GM20431 (cell line): Measurements from ENCODE around the gene HS1BP3.

ENCODE experiments used
- in situ Hi-C: fragments of 300-500 bp; cut with MseI, MboI; formaldehyde crosslinking; loops from one replicate; pipeline ENCODE4 v1.15.0; 2020; ENCODE audit warnings: low sequenced_read_pairs; ENCODE audit not compliant: unreplicated experiment

Gene HS1BP3

DNA sequence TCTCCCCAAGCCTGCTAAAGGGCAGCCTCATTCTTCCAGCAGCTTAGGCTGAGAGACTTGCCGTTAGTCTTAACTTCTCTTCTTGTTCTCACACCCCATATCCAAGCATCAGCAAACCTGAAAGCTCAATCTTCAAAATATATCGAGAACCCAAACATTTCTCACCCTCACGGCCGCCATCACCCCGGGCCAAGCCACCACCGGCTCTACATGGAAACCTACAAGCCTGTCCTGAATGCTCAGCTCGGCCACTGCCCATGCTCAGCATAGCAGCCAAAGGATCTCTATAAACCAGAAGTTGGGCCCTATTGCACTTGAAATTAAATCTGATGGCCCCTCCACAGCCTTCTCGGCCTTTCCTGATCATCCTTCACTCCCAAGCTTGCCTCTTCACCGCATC, 2.1 kb downstream of the HS1BP3 start:
- in situ Hi-C loops = loop anchor here (25.0 kb wide), 1 partner anchor 512 kb away; no protein-coding TSS in a partner anchor

- in situ Hi-C loops = loop anchor here (25.0 kb wide), 1 partner anchor 511 kb away; no protein-coding TSS in a partner anchor
These were observed 2.7 kb downstream of the HS1BP3 start for GRCh38 chr2:20648206-20648605.

DNA sequence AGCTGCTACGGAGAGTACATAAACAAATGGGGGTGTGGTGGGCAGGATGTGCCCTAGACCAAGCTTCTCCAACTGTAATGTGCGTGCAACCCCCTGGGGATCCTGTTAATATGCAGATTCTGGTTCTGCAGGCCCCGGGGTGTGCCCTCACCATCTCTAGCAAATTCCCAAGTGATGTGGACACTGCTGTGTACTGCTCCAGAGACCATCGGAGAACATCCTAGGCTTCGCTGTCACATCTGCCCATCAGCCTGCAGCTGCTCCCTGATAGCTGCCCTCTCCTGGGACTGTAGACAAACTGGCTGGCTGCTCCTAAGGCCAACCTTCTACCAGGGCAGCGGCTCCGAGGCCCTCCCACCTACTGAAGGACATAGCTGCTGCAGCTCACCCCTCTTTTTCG, 3.2 kb downstream of the HS1BP3 start:
- in situ Hi-C loops = loop anchor here (25.0 kb wide), 1 partner anchor 510 kb away; no protein-coding TSS in a partner anchor

DNA sequence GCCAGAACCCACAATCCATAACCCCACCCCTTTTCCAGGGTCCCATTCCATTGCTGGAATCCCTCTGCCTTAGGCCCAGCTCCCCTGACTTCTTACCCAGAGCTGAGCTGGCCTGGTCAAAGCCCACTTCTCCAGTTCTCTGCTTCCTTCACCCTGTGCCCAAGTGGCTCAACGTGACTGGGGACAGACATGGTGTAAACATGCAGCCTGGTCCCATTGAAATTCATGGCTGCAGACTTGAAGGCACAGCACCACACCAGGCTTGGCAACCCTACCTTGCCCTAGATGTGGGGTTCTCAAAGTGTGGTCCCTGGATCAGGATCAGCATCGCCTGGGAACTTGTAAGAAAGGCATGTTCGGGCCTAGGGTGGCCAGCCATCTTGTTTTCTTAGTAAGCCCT, 3.7 kb downstream of the HS1BP3 start:
- in situ Hi-C loops = loop anchor here (25.0 kb wide), 1 partner anchor 510 kb away; no protein-coding TSS in a partner anchor

DNA sequence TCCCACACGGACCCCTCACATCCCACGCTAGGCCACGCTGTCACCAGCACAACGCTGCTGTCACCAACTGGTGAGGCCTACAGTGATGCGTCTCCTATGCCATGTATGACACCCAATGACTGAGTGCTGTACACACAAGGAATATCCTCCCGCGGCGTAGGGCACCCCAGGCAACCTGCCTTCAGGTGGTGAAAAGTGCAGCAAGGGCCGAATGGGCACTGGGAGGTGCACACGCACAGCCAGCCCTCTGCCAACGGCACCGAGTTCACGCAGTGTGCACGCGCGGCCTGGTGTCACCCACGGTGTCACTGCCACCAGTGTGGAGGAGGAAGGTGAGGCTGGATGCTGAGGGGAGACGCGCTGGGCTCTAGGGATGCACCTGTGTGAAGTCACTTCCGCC, 4.5 kb downstream of the HS1BP3 start:
- in situ Hi-C loops = loop anchor here (25.0 kb wide), 1 partner anchor 509 kb away; no protein-coding TSS in a partner anchor

DNA sequence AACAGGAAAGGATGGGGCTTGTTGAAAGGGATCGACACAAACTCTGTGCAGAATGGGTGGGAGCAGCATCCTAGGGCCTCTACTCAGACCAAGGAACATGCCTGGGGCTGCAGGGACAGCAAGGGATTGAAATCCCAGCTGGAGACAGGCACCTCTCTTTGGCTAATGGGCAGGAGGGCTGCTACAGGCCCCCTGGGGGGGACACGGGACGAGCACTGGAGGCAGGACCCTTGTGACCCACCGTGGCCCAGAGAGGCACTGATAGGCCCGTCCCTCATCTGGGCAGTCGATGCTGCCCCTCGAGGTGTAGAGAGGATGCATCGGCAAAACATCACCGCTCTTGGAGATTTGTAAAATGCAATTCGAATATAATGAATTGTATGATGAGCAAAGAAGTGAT, 5.1 kb downstream of the HS1BP3 start:
- in situ Hi-C loops = loop anchor here (25.0 kb wide), 1 partner anchor 508 kb away; no protein-coding TSS in a partner anchor

DNA sequence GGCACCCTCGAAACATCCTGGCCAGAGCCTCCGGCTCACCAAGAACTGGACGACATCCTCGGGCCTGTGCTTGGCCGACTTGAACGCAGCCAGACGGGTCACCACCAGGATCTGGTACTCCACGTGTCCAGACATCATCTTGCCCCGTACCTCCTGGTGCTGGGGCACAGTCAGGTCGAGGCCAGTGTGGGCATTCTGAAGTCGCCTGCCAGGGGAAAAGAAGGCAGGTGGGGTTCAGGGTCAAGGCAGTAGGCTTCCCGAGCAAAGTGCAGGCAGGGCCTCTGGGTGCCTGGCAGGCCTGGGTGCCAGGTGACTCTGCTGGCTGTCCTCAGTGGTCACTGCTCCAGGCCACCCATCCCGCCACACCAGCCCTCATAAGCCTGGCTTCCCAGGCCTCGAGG, 5.6 kb downstream of the HS1BP3 start:
- in situ Hi-C loops = loop anchor here (25.0 kb wide), 1 partner anchor 508 kb away; no protein-coding TSS in a partner anchor

DNA sequence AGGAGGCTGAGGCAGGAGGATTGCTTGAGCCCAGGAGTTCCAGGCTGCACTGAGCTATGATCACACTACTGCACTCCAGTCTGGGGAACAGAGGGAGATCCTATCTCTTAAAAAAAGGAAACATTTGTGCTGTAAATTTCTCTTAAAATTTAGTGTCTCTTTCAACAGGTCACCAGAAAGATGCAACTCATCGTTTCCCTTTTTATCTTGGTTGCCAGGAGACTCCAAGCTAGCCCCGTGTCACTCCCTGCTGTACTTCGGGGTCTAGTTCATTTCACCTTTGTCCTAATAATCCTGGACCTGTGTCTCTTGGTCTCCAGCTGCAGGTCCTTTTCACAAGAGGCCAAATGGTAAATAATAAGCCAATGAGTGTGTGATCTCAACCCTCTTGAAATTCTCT, 7.1 kb downstream of the HS1BP3 start:
- in situ Hi-C loops = loop anchor here (25.0 kb wide), 1 partner anchor 507 kb away; no protein-coding TSS in a partner anchor

DNA sequence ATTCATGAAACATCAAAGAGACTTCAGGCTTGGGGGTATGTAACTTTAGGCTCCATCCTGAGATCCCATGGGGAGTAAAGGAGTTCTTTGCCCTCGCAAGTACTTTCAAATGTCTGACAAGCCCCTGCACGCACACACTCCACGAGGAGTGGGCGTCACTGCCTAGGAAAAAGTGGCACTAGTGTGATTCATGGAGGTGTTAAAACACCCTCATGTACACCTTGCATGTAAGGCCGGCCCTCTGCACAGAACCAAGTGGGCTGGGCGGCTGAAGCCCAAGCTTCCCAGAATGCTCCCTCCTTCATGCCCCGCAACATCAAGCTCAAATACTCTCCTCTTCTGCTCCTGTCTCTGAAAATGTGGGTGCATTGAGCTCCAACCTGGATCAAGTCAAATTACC, 7.8 kb downstream of the HS1BP3 start:
- in situ Hi-C loops = loop anchor here (25.0 kb wide), 1 partner anchor 506 kb away; no protein-coding TSS in a partner anchor

DNA sequence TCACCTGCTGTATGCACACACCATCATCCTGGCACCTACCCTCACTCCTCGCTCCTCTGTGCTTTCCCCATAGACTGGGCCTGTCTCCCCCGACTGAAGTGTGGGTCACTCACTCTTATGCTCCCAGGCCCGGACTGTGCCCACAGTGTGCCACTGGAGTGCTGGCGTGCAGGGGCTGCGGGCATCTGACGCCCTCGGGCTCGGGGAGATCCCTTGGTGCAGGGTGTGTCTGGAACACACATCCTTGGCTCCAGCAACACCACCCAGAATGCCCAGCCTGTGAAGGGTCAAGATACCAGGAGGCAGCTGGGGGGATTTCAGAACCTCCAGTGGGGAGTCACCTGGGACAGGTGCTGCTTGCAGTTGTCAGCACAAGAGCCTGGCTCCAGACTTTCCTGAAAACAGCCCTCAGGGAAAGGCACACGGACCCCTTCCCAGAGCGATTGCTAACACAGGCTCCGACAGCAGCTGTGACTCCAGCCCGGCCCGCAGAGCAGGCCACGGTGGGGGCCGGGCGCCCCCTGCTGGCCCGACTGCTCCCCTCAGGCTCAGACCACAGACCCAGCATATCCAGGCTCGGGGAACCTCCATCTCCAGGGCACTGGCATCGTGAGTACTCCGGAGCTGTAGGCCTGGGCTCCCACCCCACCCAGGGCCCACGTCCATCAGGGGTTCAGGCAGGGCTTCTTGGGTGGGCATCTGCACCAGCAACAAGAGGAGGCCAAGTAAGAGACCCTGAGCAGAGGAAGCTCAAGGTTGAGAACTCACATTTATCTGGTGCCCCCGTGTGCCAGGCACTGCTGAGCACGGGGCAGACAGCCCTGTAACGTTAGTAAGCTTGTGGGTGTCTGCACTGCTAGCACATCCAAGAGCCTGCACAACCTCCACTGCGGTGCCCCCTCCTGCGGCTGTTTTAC, 8.6 kb downstream of the HS1BP3 start:
- in situ Hi-C loops = loop anchor here (25.0 kb wide), 1 partner anchor 505 kb away; no protein-coding TSS in a partner anchor

DNA sequence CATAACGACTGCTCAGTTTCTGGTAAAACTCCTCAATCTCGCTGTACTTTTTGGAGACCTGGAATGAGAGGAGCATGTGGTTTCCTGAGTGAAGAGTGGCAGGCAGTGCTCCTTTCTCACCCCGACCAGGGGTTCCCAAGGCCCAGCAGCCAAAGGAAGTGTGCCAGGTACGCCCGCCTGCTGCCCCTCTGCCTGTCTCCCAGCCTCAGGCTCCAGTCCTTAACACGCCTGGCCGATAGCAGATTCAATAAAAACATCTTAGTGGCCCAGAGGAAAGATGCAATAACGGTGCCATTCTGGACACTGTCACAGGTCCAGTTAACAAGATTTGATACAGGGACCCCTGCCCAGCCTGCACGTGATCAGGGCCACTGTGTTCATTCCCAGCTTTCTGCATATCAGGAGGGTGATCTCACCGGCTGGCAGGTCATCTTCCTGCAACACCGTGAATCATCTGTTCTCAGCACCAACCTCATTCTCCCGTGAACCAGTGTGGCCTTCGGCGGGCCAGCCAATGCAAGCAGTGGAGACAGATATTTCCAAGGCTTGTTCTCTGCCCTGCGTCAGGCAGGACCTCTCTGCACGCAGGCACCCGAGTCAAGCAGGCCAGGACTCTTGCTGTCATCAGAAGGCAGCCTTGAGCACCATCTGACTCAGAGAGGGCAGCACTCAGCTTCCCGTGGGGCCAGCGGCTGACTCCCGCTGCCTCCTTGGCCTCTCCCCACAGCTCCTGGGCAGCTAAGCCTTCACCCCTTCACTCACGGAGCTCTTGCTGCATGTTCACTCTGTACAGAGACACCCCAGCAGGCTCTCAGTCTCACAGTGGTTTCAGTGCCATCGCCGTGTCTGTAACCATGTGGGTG, 9.5 kb downstream of the HS1BP3 start:
- in situ Hi-C loops = loop anchor here (25.0 kb wide), 1 partner anchor 504 kb away; no protein-coding TSS in a partner anchor

GRCh38 chr2:20640411-20641122, 10.3 kb downstream of the HS1BP3 start:
- in situ Hi-C loops = loop anchor here (25.0 kb wide), 1 partner anchor 503 kb away; no protein-coding TSS in a partner anchor

GRCh38 chr2:20638646-20639430, 12.1 kb downstream of the HS1BP3 start:
- in situ Hi-C loops = loop anchor here (5.0 to 25.0 kb wide), 2 partner anchors 202 to 502 kb away; no protein-coding TSS in a partner anchor

GRCh38 chr2:20638014-20638413, 12.9 kb downstream of the HS1BP3 start:
- in situ Hi-C loops = loop anchor here (5.0 to 25.0 kb wide), 2 partner anchors 201 to 501 kb away; no protein-coding TSS in a partner anchor

GRCh38 chr2:20637147-20637546, 13.8 kb downstream of the HS1BP3 start:
- in situ Hi-C loops = loop anchor here (5.0 to 25.0 kb wide), 2 partner anchors 200 to 500 kb away; no protein-coding TSS in a partner anchor

- in situ Hi-C loops = loop anchor here (5.0 to 25.0 kb wide), 2 partner anchors 199 to 499 kb away; no protein-coding TSS in a partner anchor
These were observed 15.0 kb downstream of the HS1BP3 start for GRCh38 chr2:20635675-20636584.

DNA sequence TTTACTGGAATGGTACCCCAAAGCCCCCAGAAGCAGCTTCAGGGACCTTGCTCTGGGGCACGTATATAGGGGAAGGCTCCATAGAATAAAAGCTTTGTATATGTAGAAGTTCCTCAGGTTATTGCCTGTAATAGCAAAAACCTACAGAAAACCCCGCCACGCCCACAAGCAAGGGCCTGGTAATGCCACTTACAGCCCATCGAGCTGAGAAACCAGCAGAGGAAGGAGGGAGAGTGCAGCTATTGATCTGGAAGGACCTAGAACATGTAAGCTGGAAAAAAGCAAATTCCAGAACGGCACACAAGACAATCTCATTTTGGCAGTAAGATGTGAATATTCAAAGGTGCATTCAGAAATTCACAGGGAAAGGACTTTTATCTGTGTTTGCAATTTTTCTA, 15.8 kb downstream of the HS1BP3 start:
- in situ Hi-C loops = loop anchor here (5.0 to 25.0 kb wide), 2 partner anchors 198 to 498 kb away; no protein-coding TSS in a partner anchor
